ENCODE data around the gene FHOD3.

DNA sequence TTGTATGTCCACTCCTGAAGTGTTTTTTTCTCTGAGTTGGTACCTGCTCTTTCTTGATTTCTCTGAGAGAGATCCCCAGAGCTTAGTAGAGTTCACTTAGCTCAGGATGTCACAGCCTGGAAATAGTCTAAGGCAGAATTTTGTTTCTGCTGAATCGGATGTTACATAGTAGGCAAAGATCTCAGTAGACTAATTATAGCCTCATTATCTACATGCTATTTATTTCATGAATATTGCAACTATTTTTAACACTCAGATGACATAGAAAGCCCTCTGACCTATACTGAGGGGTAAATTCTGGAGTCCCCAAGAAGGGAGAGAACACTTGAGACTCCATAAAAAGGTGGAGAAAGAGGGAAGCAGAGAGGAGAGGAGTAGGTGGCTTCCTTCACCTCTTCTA, 160.2 kb downstream of the FHOD3 start:
- TF ChIP-seq POLR2A (IDR thresholded peaks at IDR 0.05; ENCODE audit: low read length) (no peak), GATA1 (IDR thresholded peaks at IDR 0.05; ENCODE audit: low read depth, low read length) (no peak)
